Loucy (cell line): Measurements from ENCODE around the gene SLC35F3.

Experiments
- CTCF ChIP-seq: fragments of 200-600 bp; sonication (generic); conservative IDR thresholded peaks from 2 replicates; pipeline ENCODE4 v1.5.1; 2014; ENCODE audit warnings: mild to moderate bottlenecking, antibody characterized with exemption, low read length
- EZH2phosphoT487 ChIP-seq: fragments of 200-600 bp; IDR thresholded peaks from 2 replicates; pipeline ENCODE4 v1.6.1; 2018; ENCODE audit warnings: antibody characterized with exemption, mild to moderate bottlenecking, moderate library complexity, borderline replicate concordance

- TF ChIP-seq CTCF = no peak
- TF ChIP-seq EZH2phosphoT487 = no peak
Observed at GRCh38 chr1:234109840-234110239, 205.4 kb downstream of the SLC35F3 start.
